DMS114 treated with DMSO at 0.1 percent for 48 hours (cell line): ENCODE results near the gene SMARCC1.

Experiments
- DNase-seq: peaks from one replicate; lab custom pipeline; 2025; ENCODE audit not compliant: unreplicated experiment; lab: John Stamatoyannopoulos, UW

SMARCC1 gene

DNA sequence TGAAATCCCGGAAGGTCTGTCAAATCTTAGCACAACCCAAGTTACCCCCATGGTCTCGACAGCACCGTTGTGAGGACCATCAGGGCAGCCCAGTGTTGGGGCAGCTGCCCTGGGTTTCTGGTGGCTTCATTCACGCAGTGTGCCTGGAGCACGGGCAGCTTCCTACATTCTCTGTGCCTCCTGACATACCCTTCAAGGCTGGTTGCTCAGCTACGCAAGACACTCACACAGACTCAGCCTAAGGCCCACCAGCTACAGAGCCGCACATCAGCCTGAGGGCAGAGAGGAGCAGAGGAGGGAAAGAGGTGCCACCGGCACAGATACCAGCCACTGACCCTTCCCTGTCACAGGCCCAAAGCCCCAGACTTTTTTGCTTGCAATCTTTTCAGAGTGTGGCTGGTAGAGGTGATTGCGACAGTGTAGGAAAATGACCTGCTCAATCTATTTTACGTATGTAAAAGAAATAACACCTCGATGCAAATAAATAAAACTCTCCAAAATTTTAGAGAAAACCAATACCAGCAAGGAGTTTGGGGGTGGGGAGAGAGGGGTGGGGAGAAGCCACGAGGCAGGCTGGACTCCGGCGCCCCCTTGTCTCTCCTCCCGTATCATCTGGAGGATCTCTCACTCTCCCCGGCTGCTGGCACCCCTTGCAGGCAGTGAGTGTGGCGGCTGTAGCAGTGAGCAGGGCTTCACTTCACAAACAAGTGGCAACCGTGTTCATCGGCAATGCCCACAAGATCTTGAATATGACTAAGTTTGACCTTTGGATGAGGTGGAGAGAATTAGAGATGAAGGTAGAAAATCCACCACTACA is 215.8 kb downstream of the SMARCC1 start:
- DNase-seq = no peak

- no peak for DNase-seq
These were observed 225.3 kb downstream of the SMARCC1 start for GRCh38 chr3:47556351-47556750.

DNA sequence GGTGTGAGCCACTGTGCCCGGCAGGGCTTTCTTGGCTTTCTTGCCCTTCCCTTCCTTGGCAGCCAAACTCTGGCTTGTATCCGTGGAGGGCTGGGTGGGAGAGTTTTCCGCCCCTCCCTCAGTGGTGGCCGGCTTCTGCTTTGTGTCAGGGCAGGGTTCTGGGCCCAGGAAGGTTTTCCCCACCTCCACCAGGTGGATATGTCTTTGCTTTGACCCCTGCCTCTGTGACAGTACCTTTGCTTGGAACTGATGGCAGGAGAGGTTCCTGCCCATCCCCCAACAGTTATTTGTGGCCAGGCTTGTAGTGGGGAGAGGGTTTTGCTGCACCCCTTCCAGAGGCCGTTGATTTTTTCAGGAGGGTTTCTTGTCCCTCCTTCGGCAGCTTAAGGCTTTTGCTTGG is 227.4 kb downstream of the SMARCC1 start:
- DNase-seq = no peak

- no peak for DNase-seq
These were observed 228.3 kb downstream of the SMARCC1 start for GRCh38 chr3:47553407-47553806.

DNA sequence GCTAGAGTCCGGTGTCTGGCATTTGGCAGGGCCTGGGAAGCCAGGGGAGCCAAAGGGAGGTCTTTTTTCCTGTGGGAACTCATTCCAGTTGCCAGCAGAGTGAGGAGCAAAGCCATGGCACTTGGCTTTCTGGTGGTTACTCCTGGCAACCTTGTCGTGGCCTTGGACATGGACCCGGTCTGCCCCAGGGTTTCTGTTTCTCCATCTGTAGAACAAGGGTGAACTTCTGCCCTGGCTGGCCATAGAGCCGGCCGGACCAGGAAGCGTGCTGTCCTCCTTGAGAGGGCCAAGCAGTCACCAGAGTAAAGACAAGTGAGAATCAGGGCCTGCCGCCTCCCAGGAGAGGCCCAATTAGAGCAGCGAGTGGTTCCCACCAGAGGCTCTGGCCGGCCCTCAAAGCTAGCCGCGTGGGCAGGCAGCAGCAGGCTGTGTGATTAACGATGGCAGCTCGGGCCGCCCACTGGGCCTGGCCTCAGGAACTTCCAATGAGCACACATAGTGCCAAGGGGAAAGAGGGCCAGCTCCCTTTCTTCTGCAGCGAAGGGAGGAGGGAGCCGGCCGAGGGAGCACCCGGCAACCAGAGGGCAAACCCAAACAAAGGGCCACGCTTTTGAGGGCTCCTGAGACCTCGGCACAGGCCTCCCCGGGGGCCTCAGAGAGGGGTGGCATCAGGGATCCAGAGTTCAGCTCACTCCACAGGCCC is 239.1 kb downstream of the SMARCC1 start:
- DNase-seq = no peak

GRCh38 chr3:47541583-47542108 is 240.0 kb downstream of the SMARCC1 start:
- no peak for DNase-seq

GRCh38 chr3:47540281-47540680 is 241.4 kb downstream of the SMARCC1 start:
- no peak for DNase-seq

DNA sequence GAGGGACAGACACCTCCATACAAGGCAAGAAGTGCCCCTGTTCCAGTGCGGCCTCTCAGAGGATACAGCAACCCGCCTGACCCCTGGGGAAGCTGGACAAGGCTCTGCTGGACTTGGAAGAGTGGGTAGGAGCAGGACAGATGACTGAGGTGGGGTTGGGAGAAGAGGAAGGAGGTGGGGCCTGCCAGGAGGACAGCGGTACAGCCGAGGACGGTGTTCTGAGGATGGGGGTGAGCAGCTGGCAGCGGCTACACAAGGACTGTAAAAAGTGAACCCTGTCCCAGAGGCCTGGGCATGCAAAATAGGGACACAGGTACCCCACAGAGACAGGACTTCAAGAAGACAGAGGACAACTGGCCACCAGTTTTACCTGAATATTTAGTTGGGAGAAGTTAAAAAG is 244.7 kb downstream of the SMARCC1 start:
- no peak for DNase-seq

GRCh38 chr3:47536221-47536891 is 245.3 kb downstream of the SMARCC1 start:
- no peak for DNase-seq
